Subcutaneous adipose tissue (tissue), 4 donors: ENCODE results near the gene TP53INP2. TPM values are rescaled to one million over a fixed set of nuclear protein-coding genes. Genes with fewer than 3 reads are reported as not detected.

Experiments
- CTCF ChIP-seq: fragments of 450-650 bp; IDR thresholded peaks from one replicate; pipeline ENCODE4 v1.5.1; 2016; ENCODE audit warnings: low read depth, mild to moderate bottlenecking, control low read depth, antibody characterized with exemption, moderate library complexity
- total RNA-seq, 4 donors: library from RNA; depleted of rRNA; stranded (reverse); fragments of >200 nt; gene quantifications; one replicate each; pipeline ENCODE4 v1.1.0, GENCODE V29; 2016

Gene TP53INP2
- total RNA-seq, 4 donors from 2014 or later: 4.4 to 17.1 (median 6.2) TPM

DNA sequence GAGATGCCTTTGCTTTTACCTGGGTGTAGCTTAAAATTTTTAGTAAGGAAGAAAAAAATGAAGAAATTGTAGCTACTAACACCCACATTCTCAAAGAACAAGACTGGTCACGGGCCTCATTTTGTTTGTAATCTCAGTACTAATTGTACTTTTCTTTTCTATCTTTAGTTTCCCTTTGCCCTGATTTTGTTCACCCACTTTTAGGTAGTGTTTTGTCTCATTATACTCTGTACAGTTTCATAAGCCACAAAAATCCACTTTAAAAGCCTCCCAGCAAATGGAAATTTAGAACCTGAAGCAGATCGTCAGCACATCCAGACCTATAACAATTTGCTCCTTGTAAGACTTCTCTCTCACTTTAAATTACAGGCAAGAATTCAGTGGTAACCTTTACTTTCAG is 43.3 kb downstream of the TP53INP2 start:
- TF ChIP-seq CTCF: no peak

- no peak for TF ChIP-seq CTCF
Measured at GRCh38 chr20:34748709-34749108, 44.6 kb downstream of the TP53INP2 start.

- no peak for TF ChIP-seq CTCF
Measured at GRCh38 chr20:34750484-34750883, 46.3 kb downstream of the TP53INP2 start.

GRCh38 chr20:34751453-34751852 is 47.3 kb downstream of the TP53INP2 start:
- no peak for TF ChIP-seq CTCF

DNA sequence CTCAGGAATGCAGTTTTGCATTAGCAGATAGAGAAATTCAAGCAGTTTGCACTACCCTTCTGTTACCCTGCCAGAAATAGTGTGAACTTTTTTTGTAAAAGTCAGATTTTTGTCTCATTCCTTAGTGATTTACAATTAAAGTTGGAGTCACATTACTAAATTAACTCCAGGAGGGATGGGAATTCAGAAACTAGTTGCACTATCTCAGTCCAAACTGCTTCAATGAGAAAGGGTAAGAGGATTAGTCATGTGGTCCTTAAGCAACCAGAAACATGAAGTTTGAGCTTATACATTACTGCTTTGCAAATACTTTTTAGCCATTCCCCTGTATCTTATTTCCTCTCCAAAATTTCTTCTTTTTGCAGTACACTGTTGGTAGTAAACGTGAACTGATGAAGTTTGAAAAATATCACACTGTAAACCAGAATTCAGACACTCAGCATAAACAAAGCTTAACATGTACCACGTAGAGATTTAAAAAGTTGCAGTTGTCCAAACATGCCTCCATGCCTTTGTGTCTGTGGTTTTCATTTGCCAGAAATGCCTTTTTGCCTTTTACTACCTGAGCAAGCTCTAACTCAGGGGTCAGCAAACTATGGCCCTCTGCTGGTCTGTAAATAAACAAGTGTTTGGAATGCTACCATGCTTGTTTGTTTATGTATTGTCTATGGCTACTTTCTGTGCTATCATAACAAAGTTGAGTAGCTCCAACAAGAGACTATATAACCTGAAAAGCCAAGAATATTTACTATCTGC is 49.7 kb downstream of the TP53INP2 start:
- TF ChIP-seq CTCF: no peak

DNA sequence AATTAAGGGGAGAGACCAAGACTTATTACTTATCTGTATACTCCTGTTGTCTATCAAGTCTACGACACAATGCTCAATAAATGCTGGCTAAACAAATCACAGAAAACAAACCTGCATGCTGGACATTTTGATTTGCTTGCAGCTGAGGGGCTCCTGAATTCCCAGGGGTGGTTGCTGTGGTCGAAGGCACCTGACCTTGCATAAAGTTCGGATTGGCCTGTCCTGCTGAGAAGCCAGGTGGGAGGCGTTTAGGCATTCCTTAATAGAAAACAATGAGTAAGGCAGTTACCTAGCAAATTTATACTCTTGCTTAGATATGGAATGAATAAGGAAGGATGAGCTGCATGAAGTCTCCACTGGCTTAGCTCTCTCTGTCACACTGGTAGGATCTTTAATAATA is 50.5 kb downstream of the TP53INP2 start:
- no peak for TF ChIP-seq CTCF

DNA sequence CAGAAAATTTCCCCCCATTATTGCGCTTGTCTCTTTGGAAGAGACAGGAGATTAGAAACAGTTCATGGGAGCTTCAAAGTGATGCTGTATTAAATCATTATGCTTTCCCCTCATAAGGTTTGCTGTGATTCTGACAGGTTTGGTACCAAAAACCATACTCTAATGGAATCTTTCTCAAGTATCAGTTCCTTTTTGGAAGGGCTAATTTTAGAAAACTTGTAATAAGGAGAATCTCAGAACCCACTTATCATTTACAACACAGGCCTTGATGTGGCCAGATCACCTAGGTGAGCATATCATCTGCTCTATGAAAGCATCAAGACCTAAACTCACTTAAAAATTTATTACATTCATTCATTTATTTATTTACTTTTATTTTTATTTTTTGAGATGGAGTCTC is 51.2 kb downstream of the TP53INP2 start:
- no peak for TF ChIP-seq CTCF
